SK-N-MC (cell line): ENCODE measurements around the gene AFF1.

Experiments used
- DNase-seq: peaks from one replicate; pipeline ENCODE4 v3.0.0-alpha.2; 2011; ENCODE audit warnings: low read depth, low spot score
- H3K27ac ChIP-seq: fragments of 200-600 bp; sonication (generic); 2 replicates; pipeline ENCODE4 v1.5.1; 2016; ENCODE audit warnings: mixed run types
- H3K36me3 ChIP-seq: fragments of 200-600 bp; sonication (generic); 2 replicates; pipeline ENCODE4 v1.6.1; 2017; ENCODE audit warnings: antibody characterized with exemption, low read length, mixed read lengths; ENCODE audit not compliant: insufficient read depth
- H3K4me3 ChIP-seq: fragments of 200-600 bp; sonication (generic); 2 replicates; pipeline ENCODE4 v1.5.1; 2016
- H3K9ac ChIP-seq: fragments of 200-600 bp; sonication (generic); 2 replicates; pipeline ENCODE4 v1.8.0; 2017; ENCODE audit warnings: mixed run types, mixed read lengths; ENCODE audit not compliant: insufficient read length
- H3K9me3 ChIP-seq: fragments of 200-600 bp; sonication (generic); 2 replicates; pipeline ENCODE4 v1.6.1; 2017; ENCODE audit warnings: low read depth, mild to moderate bottlenecking, antibody characterized with exemption, low read length, moderate library complexity, mixed read lengths
- EZH2 ChIP-seq: fragments of 200-600 bp; sonication (generic); IDR thresholded peaks from one replicate; pipeline ENCODE4 v1.6.1; 2017; ENCODE audit warnings: antibody characterized with exemption
- FOXP2 ChIP-seq: optimal IDR thresholded peaks from 2 replicates; pipeline ENCODE3; 2011; ENCODE audit warnings: mild to moderate bottlenecking, moderate library complexity; ENCODE audit not compliant: insufficient read depth; ENCODE audit errors: extremely low read length, control extremely low read depth
- POLR2AphosphoS5 ChIP-seq: IDR thresholded peaks from 2 replicates; pipeline ENCODE4 v1.6.1; 2012; ENCODE audit warnings: mild to moderate bottlenecking, low read depth, low read length, borderline replicate concordance

AFF1 gene

GRCh38 chr4:87090305-87090704 lies 155.5 kb downstream of the AFF1 start:
- no peaks in the 10 kb centered on the region for H3K9me3 ChIP-seq
- no peak overlapping the region for H3K27ac ChIP-seq
- peaks cover 22% of the 10 kb centered on the region for H3K36me3 ChIP-seq
- H3K4me3 ChIP-seq, result no peak overlapping the region
- H3K9ac ChIP-seq, result no peak overlapping the region
- TF ChIP-seq EZH2, result no peak
- DNase-seq, result no peak

DNA sequence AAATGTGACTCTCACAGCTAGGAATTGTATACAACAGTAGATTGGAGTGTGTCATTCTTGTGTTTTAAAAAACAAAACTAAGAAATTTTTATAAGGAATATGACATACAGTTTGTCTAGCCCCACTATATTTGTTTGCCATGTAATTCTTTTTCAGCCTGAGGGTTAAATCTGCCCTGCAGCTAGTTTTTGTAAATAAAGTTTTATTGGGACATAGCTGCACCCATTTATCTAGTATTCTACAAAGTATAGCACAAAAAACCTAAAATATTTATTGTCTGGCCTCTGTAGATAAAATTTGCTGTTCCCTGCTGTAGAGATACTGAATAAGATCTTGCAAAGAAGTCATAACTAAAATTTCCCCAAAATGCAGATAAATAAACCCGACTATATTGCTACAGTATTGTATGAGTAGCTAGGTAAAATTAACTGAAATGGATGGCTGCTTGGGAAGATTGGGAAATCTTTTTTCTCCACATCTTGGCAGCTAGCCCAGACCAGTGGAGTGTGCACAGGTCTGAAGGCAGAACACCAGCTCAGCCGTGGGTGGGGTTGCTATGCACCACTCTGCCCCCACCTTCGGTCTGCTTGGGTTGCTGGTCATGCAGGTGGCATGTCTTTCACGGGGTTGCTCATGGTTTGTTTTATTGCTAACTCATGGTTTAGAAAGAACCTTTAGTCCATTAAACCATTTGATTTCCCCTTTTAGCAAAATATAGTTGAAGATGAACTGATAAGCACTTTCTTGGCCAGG lies 157.8 kb downstream of the AFF1 start:
- no peak for TF ChIP-seq POLR2AphosphoS5
- TF ChIP-seq FOXP2, result no peak
- no peak for TF ChIP-seq EZH2
- H3K27ac ChIP-seq, result peak overlapping the region; percentile 72
- no peak for DNase-seq
- H3K4me3 ChIP-seq, result no peak overlapping the region
- no peaks in the 10 kb centered on the region for H3K9me3 ChIP-seq
- H3K9ac ChIP-seq, result no peak overlapping the region
- peaks cover 15% of the 10 kb centered on the region for H3K36me3 ChIP-seq

DNA sequence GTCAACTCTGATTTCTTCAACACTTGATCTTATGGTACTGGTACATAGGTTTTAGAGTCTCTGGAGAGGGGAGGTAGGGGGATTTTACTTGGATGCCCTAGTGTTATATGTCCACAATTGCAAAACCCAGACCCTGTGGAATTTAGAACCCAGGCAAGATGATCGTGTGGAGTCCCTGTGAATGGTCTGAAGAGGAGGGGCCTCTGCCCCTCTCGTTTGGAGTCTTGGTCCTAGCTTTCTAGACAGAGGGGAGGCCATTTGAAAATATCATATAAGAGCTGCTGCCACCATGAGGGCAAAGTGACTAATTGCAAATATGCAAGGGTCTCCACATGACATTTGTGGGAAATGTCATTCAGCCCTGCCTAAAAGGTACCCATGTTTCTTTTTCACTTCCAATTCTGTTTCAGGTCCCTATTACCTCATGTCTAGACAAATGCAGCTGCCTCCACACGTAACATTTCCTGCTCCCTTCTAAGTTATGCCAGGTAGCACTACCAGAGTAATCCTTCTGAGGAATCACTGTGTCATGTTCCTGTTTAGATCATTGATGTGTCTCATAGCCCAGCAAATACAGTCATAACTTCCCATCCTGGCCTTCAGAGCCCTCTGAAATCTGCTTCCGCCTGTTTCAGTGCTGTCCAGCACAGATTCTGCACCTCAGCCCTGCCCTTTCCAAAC lies 158.8 kb downstream of the AFF1 start:
- Histone ChIP-seq H3K27ac (no peak overlapping the region), H3K36me3 (peaks cover 15% of the 10 kb centered on the region), H3K4me3 (no peak overlapping the region), H3K9me3 (no peaks in the 10 kb centered on the region), H3K9ac (no peak overlapping the region)
- no peak for DNase-seq
- TF ChIP-seq FOXP2 (no peak), EZH2 (no peak), POLR2AphosphoS5 (no peak)

GRCh38 chr4:87097075-87097474 lies 162.3 kb downstream of the AFF1 start:
- TF ChIP-seq POLR2AphosphoS5 (no peak), EZH2 (no peak), FOXP2 (no peak)
- H3K4me3 ChIP-seq, result no peak overlapping the region
- H3K27ac ChIP-seq, result no peak overlapping the region
- H3K9ac ChIP-seq, result no peak overlapping the region
- H3K9me3 ChIP-seq, result no peaks in the 10 kb centered on the region
- H3K36me3 ChIP-seq, result no peaks in the 10 kb centered on the region; the same call in 1 of the 2 replicates
- no peak for DNase-seq

- H3K36me3 ChIP-seq, result no peaks in the 10 kb centered on the region; the same call in 1 of the 2 replicates
- H3K9ac ChIP-seq, result no peak overlapping the region
- H3K9me3 ChIP-seq, result no peaks in the 10 kb centered on the region
- no peak for DNase-seq
- H3K4me3 ChIP-seq, result no peak overlapping the region
- TF ChIP-seq EZH2, result no peak
- TF ChIP-seq POLR2AphosphoS5, result no peak
- no peak for TF ChIP-seq FOXP2
- no peak overlapping the region for H3K27ac ChIP-seq
These were observed 165.4 kb downstream of the AFF1 start for GRCh38 chr4:87100168-87100567.

- no peak overlapping the region for H3K4me3 ChIP-seq
- no peaks in the 10 kb centered on the region; the same call in none of the 2 replicates for H3K36me3 ChIP-seq
- no peaks in the 10 kb centered on the region for H3K9me3 ChIP-seq
- DNase-seq, result no peak
- no peak overlapping the region for H3K9ac ChIP-seq
- no peak overlapping the region for H3K27ac ChIP-seq
- TF ChIP-seq FOXP2 (no peak), POLR2AphosphoS5 (no peak), EZH2 (no peak)
These were observed 166.9 kb downstream of the AFF1 start for GRCh38 chr4:87101543-87102199.

DNA sequence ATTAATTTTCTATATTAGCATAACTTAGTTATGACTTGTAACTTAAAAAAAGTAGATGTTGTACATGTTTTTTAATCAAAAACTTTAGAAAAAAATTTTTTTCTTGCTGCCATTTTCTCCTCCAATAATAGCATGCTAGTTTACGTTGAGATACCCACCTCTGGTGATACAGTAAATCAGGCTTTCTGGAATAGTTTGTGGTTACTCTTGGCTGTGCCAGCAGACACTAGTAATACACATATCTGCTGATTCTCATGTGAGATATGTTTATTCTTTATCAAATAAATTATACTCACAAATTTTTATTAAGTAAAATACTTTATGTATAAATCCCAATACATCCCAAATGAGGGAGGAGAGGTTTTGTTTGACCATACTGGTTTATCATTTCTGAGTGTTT lies 168.3 kb downstream of the AFF1 start:
- Histone ChIP-seq H3K4me3 (no peak overlapping the region), H3K9ac (no peak overlapping the region), H3K9me3 (no peaks in the 10 kb centered on the region), H3K36me3 (no peaks in the 10 kb centered on the region; the same call in none of the 2 replicates), H3K27ac (peak overlapping the region; percentile 61)
- DNase-seq, result no peak
- no peak for TF ChIP-seq POLR2AphosphoS5
- TF ChIP-seq FOXP2, result no peak

DNA sequence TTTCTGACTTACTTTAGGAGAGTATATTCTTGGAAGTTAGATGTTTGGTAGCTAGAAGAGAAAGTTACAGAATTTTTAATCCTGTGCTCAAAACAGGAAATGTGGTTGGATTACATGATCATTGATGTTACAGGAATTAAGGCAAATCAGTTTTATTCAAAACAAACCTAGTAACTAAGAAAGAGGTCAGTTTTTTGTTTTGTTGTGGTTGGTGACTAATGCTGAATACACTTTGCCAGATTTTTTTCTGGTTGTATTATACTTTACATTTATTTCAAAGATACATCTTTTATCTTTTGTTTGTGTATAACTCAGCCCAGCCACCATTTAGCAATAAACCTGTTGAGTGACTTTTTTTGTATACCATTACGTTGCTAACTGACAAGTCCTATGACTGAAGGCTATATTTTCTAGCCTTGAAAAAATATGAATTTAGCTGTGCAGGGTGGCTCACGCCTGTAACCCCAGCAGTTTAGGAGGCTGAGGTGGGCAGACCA lies 168.9 kb downstream of the AFF1 start:
- H3K36me3 ChIP-seq, result no peaks in the 10 kb centered on the region; the same call in none of the 2 replicates
- H3K4me3 ChIP-seq, result no peak overlapping the region
- peak overlapping the region; percentile 61 for H3K27ac ChIP-seq
- no peak for DNase-seq
- H3K9ac ChIP-seq, result no peak overlapping the region
- no peaks in the 10 kb centered on the region for H3K9me3 ChIP-seq
- TF ChIP-seq FOXP2 (no peak), POLR2AphosphoS5 (no peak), EZH2 (no peak)
